ENCODE measurements around the gene LMF1. TPM values are rescaled to one million over a fixed set of nuclear protein-coding genes. Genes with fewer than 3 reads are reported as not detected.

Gene LMF1
- total RNA-seq, 1 donor from 2014 or later = 31.3 TPM

GRCh38 chr16:1003391-1004347 is 32.9 kb upstream of the LMF1 start:
- ATAC-seq (no peak), DNase-seq (ENCODE audit: low spot score) (no peak)
- intact Hi-C loops (cut with DNase I) = no loop called here

GRCh38 chr16:1002399-1003166 is 31.8 kb upstream of the LMF1 start:
- ATAC-seq (peak; percentile 67), DNase-seq (ENCODE audit: low spot score) (no peak)
- intact Hi-C loops (cut with DNase I) = no loop called here

- no peak for ATAC-seq
Measured at GRCh38 chr16:1001096-1001495, 30.3 kb upstream of the LMF1 start.

GRCh38 chr16:1000608-1001007 is 29.8 kb upstream of the LMF1 start:
- ATAC-seq (no peak), DNase-seq (ENCODE audit: low spot score) (no peak)
- intact Hi-C loops (cut with DNase I) = no loop called here

More at GRCh38 chr16:1001096-1001495, 30.3 kb upstream of the LMF1 start:
- no peak for DNase-seq (ENCODE audit: low spot score)
- intact Hi-C loops (cut with DNase I) = no loop called here

GRCh38 chr16:999677-1000076 is 28.9 kb upstream of the LMF1 start:
- intact Hi-C loops (cut with DNase I) = no loop called here

GRCh38 chr16:998615-999014 is 27.8 kb upstream of the LMF1 start:
- intact Hi-C loops (cut with DNase I) = no loop called here
- no peak for ATAC-seq
- no peak for DNase-seq (ENCODE audit: low spot score)

More at GRCh38 chr16:999677-1000076, 28.9 kb upstream of the LMF1 start:
- no peak for ATAC-seq
- no peak for DNase-seq (ENCODE audit: low spot score)

- DNase-seq (ENCODE audit: low spot score) (no peak), ATAC-seq (no peak)
- intact Hi-C loops (cut with DNase I) = no loop called here
Measured at GRCh38 chr16:998211-998610, 27.4 kb upstream of the LMF1 start.

- intact Hi-C loops (cut with DNase I) = no loop called here
- peak; percentile 16 for ATAC-seq
- no peak for DNase-seq (ENCODE audit: low spot score)
Measured at GRCh38 chr16:997440-998051, 26.8 kb upstream of the LMF1 start.

GRCh38 chr16:996681-997080 is 25.9 kb upstream of the LMF1 start:
- ATAC-seq (no peak), DNase-seq (ENCODE audit: low spot score) (no peak)
- intact Hi-C loops (cut with DNase I) = no loop called here

- intact Hi-C loops (cut with DNase I) = no loop called here
- no peak for DNase-seq (ENCODE audit: low spot score)
Measured at GRCh38 chr16:995783-996182, 25.0 kb upstream of the LMF1 start.

GRCh38 chr16:995087-995486 is 24.3 kb upstream of the LMF1 start:
- intact Hi-C loops (cut with DNase I) = no loop called here
- ATAC-seq (no peak), DNase-seq (ENCODE audit: low spot score) (no peak)

More at GRCh38 chr16:995783-996182, 25.0 kb upstream of the LMF1 start:
- ATAC-seq = no peak

GRCh38 chr16:993731-994130 is 22.9 kb upstream of the LMF1 start:
- no peak for DNase-seq (ENCODE audit: low spot score)
- intact Hi-C loops (cut with DNase I) = no loop called here
- no peak for ATAC-seq

GRCh38 chr16:991773-992172 is 21.0 kb upstream of the LMF1 start:
- ATAC-seq = no peak
- intact Hi-C loops (cut with DNase I) = no loop called here
- DNase-seq (ENCODE audit: low spot score) = no peak

GRCh38 chr16:991345-991744 is 20.6 kb upstream of the LMF1 start:
- intact Hi-C loops (cut with DNase I) = no loop called here
- no peak for DNase-seq (ENCODE audit: low spot score)
- no peak for ATAC-seq

GRCh38 chr16:990516-991291 is 19.9 kb upstream of the LMF1 start:
- intact Hi-C loops (cut with DNase I) = no loop called here
- no peak for ATAC-seq
- no peak for DNase-seq (ENCODE audit: low spot score)

- ATAC-seq = no peak
- intact Hi-C loops (cut with DNase I) = no loop called here
- DNase-seq (ENCODE audit: low spot score) = no peak
Measured at GRCh38 chr16:989354-989814, 18.6 kb upstream of the LMF1 start.

GRCh38 chr16:988471-989353 is 17.9 kb upstream of the LMF1 start:
- DNase-seq (ENCODE audit: low spot score) = peak; percentile 79
- intact Hi-C loops (cut with DNase I) = no loop called here
- ATAC-seq = peak; percentile 73

GRCh38 chr16:987906-988305 is 17.1 kb upstream of the LMF1 start:
- intact Hi-C loops (cut with DNase I) = no loop called here
- DNase-seq (ENCODE audit: low spot score) (no peak), ATAC-seq (peak; percentile 21)
